Stomach smooth muscle (tissue), 2 donors: Measurements from ENCODE around the gene NACC1.

Source experiments
- H3K27ac ChIP-seq: one replicate; pipeline ENCODE4 v1.7.0; 2013; ENCODE audit warnings: mild to moderate bottlenecking, low read length, inconsistent platforms
- H3K27me3 ChIP-seq, 2 donors: one replicate each; pipeline ENCODE4 v1.7.0; 2013; ENCODE audit warnings: low read length in 2 of 2; ENCODE audit not compliant: insufficient read depth in 2 of 2, control insufficient read depth in 1 of 2
- H3K36me3 ChIP-seq, 2 donors: one replicate each; pipeline ENCODE4 v1.7.0; 2013; ENCODE audit warnings: low read length in 2 of 2; ENCODE audit not compliant: control insufficient read depth in 2 of 2, insufficient read depth in 2 of 2
- H3K4me1 ChIP-seq: one replicate; pipeline ENCODE4 v1.7.0; 2013; ENCODE audit warnings: low read length; ENCODE audit not compliant: control insufficient read depth, insufficient read depth
- H3K4me3 ChIP-seq, 2 donors: one replicate each; pipeline ENCODE4 v1.7.0; 2013; ENCODE audit warnings: low read length in 2 of 2
- H3K9ac ChIP-seq, 2 donors: one replicate each; pipeline ENCODE4 v1.7.0; 2013; ENCODE audit warnings: low read length in 2 of 2, mild to moderate bottlenecking in 1 of 2
- H3K9me3 ChIP-seq, 2 donors: one replicate each; pipeline ENCODE4 v1.7.0; 2013; ENCODE audit warnings: low read length in 2 of 2; ENCODE audit not compliant: control insufficient read depth in 2 of 2
- donor health status: healthy.
- donor health status: Pancreatic carcinoma.

NACC1 gene

DNA sequence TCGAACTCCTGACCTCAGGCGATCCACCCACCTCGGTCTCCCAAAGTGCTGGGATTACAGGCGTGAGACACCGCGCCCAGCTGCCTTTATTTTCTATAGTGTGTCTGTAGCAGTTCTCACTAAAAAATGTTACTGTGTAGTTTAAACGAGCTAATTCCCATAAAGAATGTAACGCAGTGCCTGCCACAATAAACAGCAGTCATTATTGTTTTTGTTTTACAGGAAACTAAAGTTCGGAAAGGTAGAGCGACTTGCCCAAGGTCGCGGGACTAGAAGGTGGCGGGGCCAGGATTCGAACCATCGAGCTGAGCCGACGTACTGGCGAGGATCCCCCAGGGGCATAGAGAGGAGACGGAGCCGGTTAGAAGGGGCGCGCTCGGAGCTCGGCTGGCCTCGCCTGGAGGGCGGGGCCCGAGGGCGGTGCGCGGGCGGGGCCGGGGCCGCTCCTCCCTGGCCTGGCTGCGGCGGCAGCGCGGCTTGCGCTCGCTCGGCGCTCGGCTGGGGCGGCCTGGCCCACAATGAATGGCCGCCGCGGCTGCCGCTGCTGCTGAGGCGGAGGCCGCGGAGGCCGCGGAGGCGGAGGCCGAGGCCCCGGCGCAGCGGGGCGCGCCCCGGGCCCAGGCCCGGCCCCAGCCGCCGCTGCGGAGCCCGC is at the start of gene NACC1:
NACC1 (plus strand) TSS at position 493 of the 652 bp plus-strand sequence. CDS start 16,944 bp downstream, outside the sequence.
- Histone ChIP-seq H3K9ac (peak within 1 kb of the TSS; percentile 90 to 92), H3K27me3 (no peaks in the 10 kb centered on the region), H3K4me3 (peak within 1 kb of the TSS; percentile 98 to 99), H3K4me1 (peaks cover 41% of the 10 kb centered on the region), H3K36me3 (peaks cover 0 to under 1% of the 10 kb centered on the region in 2 donors), H3K9me3 (no peaks in the 10 kb centered on the region), H3K27ac (peak within 1 kb of the TSS; percentile 69)

DNA sequence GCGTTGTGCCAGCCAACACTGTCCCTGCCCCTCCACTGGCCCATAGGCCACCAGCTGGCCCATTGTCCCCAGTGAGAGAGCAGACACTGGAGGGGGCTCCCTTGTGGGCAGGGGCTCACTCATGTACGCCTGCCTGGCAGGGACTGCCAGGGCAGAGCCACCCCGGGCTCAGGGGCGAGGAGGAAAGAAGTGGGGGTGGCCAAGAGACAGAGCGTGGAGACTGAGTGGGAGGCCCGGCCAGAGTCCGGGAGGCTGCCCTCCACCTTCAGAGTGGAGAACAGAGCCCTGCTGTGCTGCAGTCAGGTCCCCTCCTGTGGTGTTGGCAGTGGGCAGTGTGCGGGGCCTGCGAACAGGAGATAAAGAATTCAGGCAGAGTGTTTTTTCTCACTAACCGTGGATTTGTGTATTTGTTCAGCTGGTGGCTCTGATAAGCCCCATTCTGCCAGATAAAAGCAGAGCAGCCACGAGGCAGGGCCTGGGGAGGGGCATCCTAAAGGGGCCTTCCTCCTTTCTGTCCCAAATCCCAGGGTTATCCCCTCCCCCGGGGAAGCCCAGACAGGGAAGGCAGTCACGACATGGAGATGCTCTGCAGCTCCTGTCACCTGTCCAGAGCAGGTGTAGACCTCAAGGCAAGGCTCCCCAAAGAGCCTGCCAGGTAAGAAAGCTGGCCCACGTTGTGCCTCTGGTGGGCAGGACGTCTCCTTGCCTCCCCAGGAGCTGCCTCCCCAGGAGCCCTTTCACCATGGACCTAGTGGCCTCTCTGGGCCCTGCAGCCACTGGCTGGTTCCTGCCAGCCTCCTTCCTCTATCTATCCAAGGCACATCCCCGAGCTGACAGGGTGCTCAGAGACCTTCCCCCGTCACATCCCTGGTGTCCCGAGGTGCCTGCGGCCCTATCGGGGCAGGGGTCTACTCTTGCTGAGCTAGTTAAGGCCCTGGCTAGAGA is 48.4 kb upstream of the NACC1 start:
- no peaks in the 10 kb centered on the region for H3K9me3 ChIP-seq
- peaks cover 83% of the 10 kb centered on the region for H3K4me1 ChIP-seq
- peak overlapping the region in 1 of 2 donors; percentile 8 for H3K4me3 ChIP-seq
- H3K9ac ChIP-seq, result no peak overlapping the region
- peak overlapping the region; percentile 37 for H3K27ac ChIP-seq
- peaks cover 7 to 15% of the 10 kb centered on the region in 2 donors for H3K36me3 ChIP-seq
- H3K27me3 ChIP-seq, result no peaks in the 10 kb centered on the region

DNA sequence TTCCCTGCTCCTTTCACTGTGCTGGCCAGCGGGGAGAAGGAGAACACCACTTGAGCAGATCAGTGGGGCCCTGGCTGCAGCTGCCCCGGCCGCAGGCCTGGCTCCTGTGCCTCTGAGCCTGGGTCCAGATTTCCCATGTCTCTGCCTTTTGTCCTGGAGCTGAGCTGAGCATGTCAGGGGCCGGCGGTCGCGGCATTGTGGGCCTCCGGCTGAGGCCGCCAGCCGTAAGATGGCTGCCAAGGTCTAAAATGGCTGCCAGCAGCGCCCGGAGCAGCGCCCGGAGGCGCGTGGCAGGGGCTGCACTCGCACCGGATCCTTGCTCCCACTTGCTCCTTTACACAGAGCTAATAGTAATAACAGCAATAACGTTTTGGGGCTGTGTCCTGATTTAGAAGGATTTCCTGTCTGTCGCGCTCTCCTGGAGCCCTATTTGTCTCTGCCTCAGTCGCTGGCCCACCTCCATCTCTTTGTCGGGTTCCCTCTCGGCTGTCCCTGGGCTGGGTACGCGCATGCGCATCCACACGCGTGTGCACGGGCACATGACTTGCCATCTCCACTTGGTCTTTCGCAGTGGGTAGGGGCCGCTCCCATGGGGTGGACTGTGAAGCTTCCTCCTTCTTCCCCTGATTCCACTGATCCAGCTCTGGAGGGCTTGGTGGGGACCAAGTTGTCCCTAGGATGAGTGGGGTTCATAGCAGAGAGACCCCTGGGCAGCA is 47.5 kb upstream of the NACC1 start:
- no peaks in the 10 kb centered on the region for H3K9me3 ChIP-seq
- H3K4me1 ChIP-seq, result peaks cover 75% of the 10 kb centered on the region
- no peaks in the 10 kb centered on the region for H3K27me3 ChIP-seq
- H3K9ac ChIP-seq, result peak overlapping the region in 1 of 2 donors; percentile 29
- H3K36me3 ChIP-seq, result peaks cover 11 to 20% of the 10 kb centered on the region in 2 donors
- no peak overlapping the region for H3K4me3 ChIP-seq
- no peak overlapping the region for H3K27ac ChIP-seq

DNA sequence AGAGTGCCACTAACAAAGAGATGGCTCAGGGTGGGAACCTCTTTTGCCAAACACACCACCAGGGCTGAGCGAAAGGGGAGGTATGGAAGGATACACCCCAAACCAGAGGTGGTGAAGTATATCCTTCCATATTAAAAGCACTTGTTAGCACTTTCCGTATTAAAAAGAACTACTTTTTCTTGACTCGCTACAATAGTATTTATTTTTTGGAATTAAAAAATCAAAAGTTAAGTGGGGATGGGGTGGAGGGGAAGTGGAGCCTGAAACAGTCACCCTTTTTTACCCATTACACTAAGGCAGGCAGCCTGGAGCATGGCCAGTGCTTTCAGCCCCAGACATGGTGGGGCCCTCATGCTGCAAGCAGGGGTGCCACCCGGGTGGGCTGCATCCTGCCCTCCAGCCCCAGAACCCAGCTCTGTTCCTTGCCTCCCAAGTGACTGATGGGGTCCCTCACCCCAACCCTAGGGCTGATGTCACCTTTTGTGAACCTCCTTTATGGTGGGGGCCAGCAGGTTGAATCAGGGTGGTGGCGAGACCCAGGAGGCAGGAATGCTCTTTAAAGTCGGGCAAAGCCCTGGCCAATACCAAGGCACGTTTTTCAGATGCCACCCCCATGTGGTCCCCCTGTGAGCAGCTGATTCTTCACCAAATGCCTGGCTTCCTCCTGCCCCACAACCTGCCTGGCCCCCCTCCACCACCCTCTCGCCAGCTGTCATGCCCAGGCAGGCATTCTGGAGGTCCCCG is 46.4 kb upstream of the NACC1 start:
- no peaks in the 10 kb centered on the region for H3K27me3 ChIP-seq
- H3K27ac ChIP-seq, result no peak overlapping the region
- H3K4me3 ChIP-seq, result no peak overlapping the region
- H3K36me3 ChIP-seq, result peaks cover 22 to 27% of the 10 kb centered on the region in 2 donors
- H3K9me3 ChIP-seq, result no peaks in the 10 kb centered on the region
- H3K9ac ChIP-seq, result no peak overlapping the region
- peaks cover 75% of the 10 kb centered on the region for H3K4me1 ChIP-seq

DNA sequence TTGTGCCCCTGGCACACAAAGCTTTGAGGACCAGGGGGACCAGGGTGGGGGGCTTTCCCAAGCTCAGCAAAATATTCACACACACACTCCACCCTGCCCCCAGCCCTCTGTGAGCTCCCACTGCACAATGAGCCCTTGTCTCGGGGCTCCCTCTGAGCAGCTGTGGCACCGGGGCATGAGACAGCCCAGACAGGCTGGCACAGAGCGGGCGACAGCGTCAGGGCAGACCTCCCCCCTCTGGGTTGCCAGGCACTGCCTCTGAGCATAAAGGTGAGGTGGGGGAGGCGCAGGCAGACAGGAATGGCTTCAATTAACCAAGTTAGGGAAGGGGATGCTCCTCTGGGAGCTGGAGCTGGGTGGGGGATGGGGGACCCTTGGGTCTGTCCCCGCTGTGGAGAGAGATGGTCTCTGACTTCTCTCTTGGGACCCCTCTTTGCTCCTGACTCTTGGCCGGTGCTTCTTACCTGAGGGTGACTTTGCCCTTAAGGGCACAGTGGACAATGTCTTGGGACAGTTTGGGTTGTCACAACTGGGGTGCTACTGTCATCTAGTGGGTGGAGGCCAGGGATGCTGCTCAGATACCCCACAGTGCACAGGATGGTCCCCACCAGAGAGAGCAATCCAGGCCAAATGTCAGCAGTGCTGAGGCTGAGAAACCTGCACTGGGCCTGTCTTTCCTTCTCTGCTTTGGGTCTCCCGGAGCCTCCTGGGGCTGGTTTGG is 45.7 kb upstream of the NACC1 start:
- no peaks in the 10 kb centered on the region for H3K27me3 ChIP-seq
- H3K4me1 ChIP-seq, result peaks cover 75% of the 10 kb centered on the region
- H3K9ac ChIP-seq, result no peak overlapping the region
- no peak overlapping the region for H3K4me3 ChIP-seq
- peak overlapping the region; percentile 6 for H3K27ac ChIP-seq
- peaks cover 23 to 29% of the 10 kb centered on the region in 2 donors for H3K36me3 ChIP-seq
- no peaks in the 10 kb centered on the region for H3K9me3 ChIP-seq

DNA sequence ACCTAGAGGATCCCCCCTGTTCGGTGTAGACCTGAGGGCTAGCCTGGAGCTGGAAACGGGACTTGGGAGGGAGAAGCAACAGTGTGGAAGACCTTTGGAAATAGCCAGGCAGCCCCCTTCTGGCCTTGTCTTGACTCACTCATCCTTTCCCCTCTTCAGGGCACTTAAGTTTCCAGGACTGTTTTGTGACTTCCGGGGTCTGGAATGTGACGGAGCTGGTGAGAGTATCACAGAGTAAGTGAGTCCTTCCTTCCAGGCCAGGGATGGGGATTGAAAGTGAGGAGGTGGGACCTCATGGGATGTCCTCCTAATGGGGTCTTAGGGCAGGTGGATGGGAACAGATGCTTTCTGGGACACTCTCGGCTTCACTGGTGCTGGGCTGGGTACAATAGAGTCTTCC is 44.8 kb upstream of the NACC1 start:
- H3K36me3 ChIP-seq, result peaks cover 23 to 29% of the 10 kb centered on the region in 2 donors
- H3K27me3 ChIP-seq, result no peaks in the 10 kb centered on the region
- no peaks in the 10 kb centered on the region for H3K9me3 ChIP-seq
- no peak overlapping the region for H3K4me3 ChIP-seq
- H3K9ac ChIP-seq, result no peak overlapping the region
- peaks cover 75% of the 10 kb centered on the region for H3K4me1 ChIP-seq
- no peak overlapping the region for H3K27ac ChIP-seq

DNA sequence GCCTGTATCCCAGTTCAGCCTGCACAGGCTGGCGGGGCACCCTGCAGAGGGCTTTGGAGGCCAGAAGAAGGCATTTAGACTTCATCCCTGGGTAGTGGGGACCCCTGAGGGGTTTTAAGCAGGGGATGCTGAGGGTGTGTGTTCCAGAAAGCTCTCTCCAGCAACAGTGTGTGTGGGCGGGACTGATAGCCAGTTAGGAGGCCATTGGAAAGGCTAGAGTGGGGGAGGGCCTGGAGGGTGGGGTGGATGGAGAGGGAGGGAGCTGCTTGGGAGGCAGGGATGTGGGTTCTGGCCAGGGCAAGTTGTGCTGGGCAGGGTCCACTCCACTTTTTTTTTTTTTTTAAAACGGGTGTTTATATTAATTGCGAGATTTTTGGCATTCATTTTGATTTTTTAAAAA is 43.7 kb upstream of the NACC1 start:
- H3K4me1 ChIP-seq, result peaks cover 75% of the 10 kb centered on the region

DNA sequence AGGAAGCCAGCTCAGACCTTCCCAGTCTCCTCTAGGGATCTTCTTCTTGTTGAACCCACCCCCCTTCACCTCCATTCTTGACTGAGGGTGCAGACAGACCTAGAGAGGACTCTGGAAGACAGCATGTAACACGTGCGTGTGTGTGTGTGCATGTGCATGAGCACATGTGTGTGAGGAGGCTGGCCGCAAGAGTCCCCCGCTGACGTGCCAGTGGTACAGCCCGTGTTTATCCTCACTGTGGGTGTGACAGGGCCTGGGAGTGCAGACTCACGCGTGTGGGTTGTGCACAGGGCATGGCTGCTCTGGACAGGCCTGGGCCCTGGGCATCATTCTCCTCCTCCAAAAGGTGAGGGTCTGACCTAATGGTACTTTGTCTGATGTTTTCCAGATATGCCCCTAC is 41.7 kb upstream of the NACC1 start:
- Histone ChIP-seq H3K36me3 (peaks cover 23 to 32% of the 10 kb centered on the region in 2 donors), H3K9ac (no peak overlapping the region), H3K4me3 (no peak overlapping the region), H3K9me3 (no peaks in the 10 kb centered on the region), H3K27ac (peak overlapping the region; percentile 80), H3K27me3 (no peaks in the 10 kb centered on the region), H3K4me1 (peaks cover 64% of the 10 kb centered on the region)

More for the DNA sequence above, 43.7 kb upstream of the NACC1 start:
- Histone ChIP-seq H3K9me3 (no peaks in the 10 kb centered on the region), H3K9ac (no peak overlapping the region), H3K36me3 (peaks cover 23 to 29% of the 10 kb centered on the region in 2 donors), H3K27ac (no peak overlapping the region), H3K4me3 (no peak overlapping the region), H3K27me3 (no peaks in the 10 kb centered on the region)

DNA sequence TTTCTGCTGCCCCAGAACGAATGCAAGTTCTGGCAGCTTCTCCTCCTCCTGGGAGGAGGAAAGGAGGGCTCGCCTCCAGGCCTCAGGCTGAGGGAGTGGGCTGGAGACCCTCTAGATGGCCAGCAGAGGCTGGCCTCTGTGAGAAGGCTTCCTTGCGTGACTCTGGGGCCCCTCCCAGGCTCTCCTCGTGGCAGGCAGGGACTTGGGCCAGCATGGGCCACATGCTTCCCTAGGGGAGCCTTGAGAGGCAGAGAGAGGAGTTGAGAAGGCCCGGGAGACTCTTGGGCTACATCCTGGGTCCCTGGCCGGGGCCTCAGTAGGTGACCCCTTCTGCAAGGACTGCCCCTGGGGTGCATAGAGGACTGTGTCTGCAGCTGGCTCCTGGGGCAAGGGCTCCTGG is 41.3 kb upstream of the NACC1 start:
- H3K36me3 ChIP-seq, result peaks cover 23 to 36% of the 10 kb centered on the region in 2 donors
- H3K27ac ChIP-seq, result peak overlapping the region; percentile 80
- H3K4me3 ChIP-seq, result no peak overlapping the region
- no peaks in the 10 kb centered on the region for H3K9me3 ChIP-seq
- no peak overlapping the region for H3K9ac ChIP-seq
- H3K27me3 ChIP-seq, result no peaks in the 10 kb centered on the region
- peaks cover 65% of the 10 kb centered on the region for H3K4me1 ChIP-seq
